B cell (primary cell): ENCODE results near the gene RAB11FIP3. TPM values are rescaled to one million over a fixed set of nuclear protein-coding genes. Genes with fewer than 3 reads are reported as not detected.

Source experiments
- ATAC-seq: fragments of 200-7000 bp; cut with Tn5 transposase; one replicate; pipeline ENCODE4 v1.10.0; 2021; ENCODE audit warnings: low read depth, mild to moderate bottlenecking, moderate number of reproducible peaks, moderate library complexity
- CTCF ChIA-PET: fragments of 350-600 bp; sonication (Branson Sonifier 250); formaldehyde crosslinking; loops from one replicate; lab custom pipeline; 2021; ENCODE audit warnings: antibody characterized with exemption, inconsistent platforms; lab: Charles Lee
- POLR2A ChIA-PET: fragments of 350-600 bp; sonication (Branson Sonifier 250); formaldehyde crosslinking; loops from one replicate; lab custom pipeline; 2021; ENCODE audit warnings: antibody characterized with exemption; lab: Charles Lee
- DNase-seq: peaks from one replicate; pipeline ENCODE4 v3.0.0; 2013
- H2AFZ ChIP-seq: 2 replicates; pipeline ENCODE4 v1.6.1; 2012; ENCODE audit warnings: mild to moderate bottlenecking, low read depth, low read length; ENCODE audit not compliant: insufficient read depth, poor library complexity, severe bottlenecking
- H3K27ac ChIP-seq, 2 donors: 1 replicate in 1 of 2; 2 replicates in 1 of 2; pipeline ENCODE4 v1.5.1; 2012 to 2013; ENCODE audit warnings: low read length in 2 of 2, mild to moderate bottlenecking in 2 of 2, moderate library complexity in 1 of 2
- H3K27me3 ChIP-seq, 4 experiments: fragments of 200-600 bp in 1 of 4; sonication (generic) in 1 of 4; replicated peaks in 1 of 4; 1 replicate in 2 of 4; 2 replicates in 2 of 4; pipeline versions ENCODE4 v1.6.1 to v1.7.0; 2013 to 2016; ENCODE audit warnings: low read length in 3 of 4, mild to moderate bottlenecking in 2 of 4, mixed read lengths in 1 of 4, moderate library complexity in 1 of 4; ENCODE audit not compliant: insufficient read depth in 4 of 4, control insufficient read depth in 3 of 4; ENCODE audit errors: control extremely low read depth in 1 of 4
- H3K36me3 ChIP-seq, 2 experiments: replicated peaks in 1 of 2; 1 replicate in 1 of 2; 2 replicates in 1 of 2; pipeline versions ENCODE4 v1.6.1 to v1.7.1; 2013; ENCODE audit warnings: low read length in 1 of 2; ENCODE audit not compliant: insufficient read depth in 2 of 2, control insufficient read depth in 1 of 2; ENCODE audit errors: control extremely low read depth in 1 of 2, extremely low read depth in 1 of 2
- H3K4me1 ChIP-seq, 2 donors: fragments of 200-600 bp in 1 of 2; sonication (generic) in 1 of 2; 1 replicate in 1 of 2; 2 replicates in 1 of 2; pipeline versions ENCODE4 v1.5.1 to v1.6.1; 2013 to 2017; ENCODE audit warnings: low read length in 2 of 2; ENCODE audit not compliant: control insufficient read depth in 2 of 2, insufficient read depth in 2 of 2
- H3K4me2 ChIP-seq: replicated peaks from 2 replicates; pipeline ENCODE3; 2012; ENCODE audit warnings: mild to moderate bottlenecking, low read depth, low read length; ENCODE audit not compliant: poor library complexity, severe bottlenecking
- H3K4me3 ChIP-seq, 5 experiments: fragments of 200-600 bp in 1 of 5; sonication (generic) in 1 of 5; 1 replicate in 3 of 5; 2 replicates in 2 of 5; pipeline versions ENCODE4 v1.5.1 to v1.7.0; 2011 to 2016; ENCODE audit warnings: low read length in 4 of 5, mild to moderate bottlenecking in 4 of 5, low read depth in 2 of 5, control low read depth in 1 of 5, moderate library complexity in 1 of 5; ENCODE audit not compliant: insufficient read depth in 1 of 5; ENCODE audit errors: control extremely low read depth in 1 of 5, extremely low read depth in 1 of 5
- H3K79me2 ChIP-seq: fragments of 200-600 bp; sonication (generic); one replicate; pipeline ENCODE4 v1.6.0; 2016; ENCODE audit warnings: low read length; ENCODE audit not compliant: control insufficient read depth, insufficient read depth
- H3K9ac ChIP-seq: fragments of 200-600 bp; sonication (generic); 2 replicates; pipeline ENCODE4 v1.6.1; 2017; ENCODE audit warnings: mild to moderate bottlenecking, low read length, moderate library complexity
- H3K9me3 ChIP-seq, 3 donors: one replicate each; pipeline versions ENCODE4 v1.6.1 to v1.7.1; 2013; ENCODE audit warnings: low read length in 2 of 3; ENCODE audit not compliant: control insufficient read depth in 2 of 3, insufficient read depth in 1 of 3; ENCODE audit errors: control extremely low read depth in 1 of 3
- H4K20me1 ChIP-seq: 2 replicates; pipeline ENCODE4 v1.6.0; 2012; ENCODE audit warnings: mild to moderate bottlenecking, low read length; ENCODE audit not compliant: insufficient read depth, control insufficient read depth, poor library complexity, severe bottlenecking
- H3K27ac Mint-ChIP-seq: one replicate; pipeline ENCODE4 v1.8.0; 2021; ENCODE audit warnings: mixed read lengths
- H3K27me3 Mint-ChIP-seq: one replicate; pipeline ENCODE4 v1.8.0; 2021; ENCODE audit warnings: mixed read lengths
- H3K4me1 Mint-ChIP-seq: one replicate; pipeline ENCODE4 v1.8.0; 2021; ENCODE audit warnings: mixed read lengths
- H3K4me3 Mint-ChIP-seq: one replicate; pipeline ENCODE4 v1.8.0; 2021; ENCODE audit warnings: mixed read lengths
- H3K9me3 Mint-ChIP-seq: one replicate; pipeline ENCODE4 v1.8.0; 2022; ENCODE audit warnings: mixed read lengths; ENCODE audit not compliant: insufficient read depth
- EZH2 ChIP-seq: IDR thresholded peaks from 2 replicates; pipeline ENCODE4 v1.6.1; 2012; ENCODE audit warnings: borderline replicate concordance, low read depth, mild to moderate bottlenecking, moderate library complexity, low read length; ENCODE audit not compliant: insufficient read depth, poor library complexity, severe bottlenecking
- WGBS: methylation state at CpG from one replicate; pipeline ENCODE4 v1.1.5; 2013; ENCODE audit warnings: missing lambda C conversion rate; ENCODE audit not compliant: insufficient coverage; 5-methylcytosine and 5-hydroxymethylcytosine counted together
- intact Hi-C: fragments of 100-400 bp; cut with micrococcal nuclease; formaldehyde crosslinking; loops from one replicate; pipeline ENCODE4 v1.10.0; 2022
- polyA plus RNA-seq: library from polyadenylated mRNA; depleted of rRNA; stranded (reverse); fragments of >200 nt; gene quantifications from 2 replicates; pipeline ENCODE4 v1.2.3, GENCODE V29; 2012
- total RNA-seq, 2 donors: library from RNA; stranded (reverse); fragments of 120-200 nt in 1 of 2; gene quantifications; 1 replicate in 1 of 2; 2 replicates in 1 of 2; pipeline versions ENCODE4 v1.2.3 to v1.2.4, GENCODE V29; 2013 to 2022
- TF ChIP-seq, protein P1 (sequence below): fragments of 200-600 bp; IDR thresholded peaks from one replicate; pipeline ENCODE4 v1.8.0; 2022; ENCODE audit warnings: antibody characterized with exemption, mild to moderate bottlenecking

RAB11FIP3 gene
- total and polyA plus RNA-seq, 2 donors (not counting 1 experiment from before 2014, with no cell fraction given), result 24.3 to 57.2 TPM

DNA sequence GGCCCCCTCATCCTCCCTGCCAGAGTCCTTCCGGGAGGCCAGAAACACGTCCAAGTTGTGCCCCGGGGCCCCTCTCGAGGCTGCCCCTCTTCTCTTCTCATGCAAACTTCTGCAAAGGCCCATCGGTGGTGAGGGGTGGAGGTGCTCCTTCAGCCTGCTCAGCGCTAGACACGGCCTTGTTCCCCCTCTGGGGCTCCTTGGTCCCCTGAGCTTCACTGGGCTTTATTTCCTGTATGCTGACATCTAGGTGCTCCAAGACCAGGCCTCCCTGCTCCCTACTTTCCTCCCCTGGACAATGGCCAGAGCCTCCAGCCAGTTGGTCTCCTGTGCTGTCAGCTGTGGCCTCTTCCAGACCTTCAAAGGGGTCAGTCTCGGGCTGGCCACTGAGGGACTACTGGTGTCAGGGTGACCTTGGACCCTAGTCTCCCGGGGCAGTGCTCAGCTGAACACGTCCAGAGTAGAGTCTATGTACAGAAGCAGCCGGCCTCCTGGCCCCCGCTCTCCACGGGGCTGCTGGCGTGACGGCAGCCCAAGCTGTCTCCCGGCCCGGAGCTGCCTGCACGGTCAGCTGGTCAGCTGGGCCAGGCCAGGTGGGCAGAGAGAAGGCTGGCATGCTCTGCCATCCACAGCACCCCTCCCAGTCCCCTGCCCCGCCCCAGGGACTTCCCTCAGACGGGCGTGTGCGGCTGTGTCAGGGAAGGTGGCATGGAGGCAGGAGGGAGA is 133.0 kb downstream of the RAB11FIP3 start:
- DNase-seq (no peak), ATAC-seq (no peak)
- 69% methylated on average over 18 of the region's 22 CpGs for WGBS
- Histone ChIP-seq H4K20me1 (no peaks in the 10 kb centered on the region), H3K4me1 (peaks cover 3 to 6% of the 10 kb centered on the region in 2 donors), H3K4me2 (no peak overlapping the region), H3K36me3 (peaks cover 0 to 2% of the 10 kb centered on the region in 2 experiments), H3K27ac (no peak overlapping the region), H3K27me3 (peaks cover 0 to 34% (median 10%) of the 10 kb centered on the region in 4 experiments), H2AFZ (no peak overlapping the region), H3K9ac (no peak overlapping the region), H3K4me3 (no peak overlapping the region), H3K79me2 (no peaks in the 10 kb centered on the region), H3K9me3 (peaks cover 0 to 7% (median 0%) of the 10 kb centered on the region in 3 donors)
- Mint-ChIP-seq H3K9me3 (no peaks in the 10 kb centered on the region), H3K4me3 (no peak overlapping the region), H3K27ac (no peak overlapping the region), H3K4me1 (peaks cover 2% of the 10 kb centered on the region), H3K27me3 (peaks cover 10% of the 10 kb centered on the region)
- ChIA-PET CTCF (no interaction called here), POLR2A (no interaction called here)
- intact Hi-C loops, result no loop called here
- TF ChIP-seq, protein P1, sequence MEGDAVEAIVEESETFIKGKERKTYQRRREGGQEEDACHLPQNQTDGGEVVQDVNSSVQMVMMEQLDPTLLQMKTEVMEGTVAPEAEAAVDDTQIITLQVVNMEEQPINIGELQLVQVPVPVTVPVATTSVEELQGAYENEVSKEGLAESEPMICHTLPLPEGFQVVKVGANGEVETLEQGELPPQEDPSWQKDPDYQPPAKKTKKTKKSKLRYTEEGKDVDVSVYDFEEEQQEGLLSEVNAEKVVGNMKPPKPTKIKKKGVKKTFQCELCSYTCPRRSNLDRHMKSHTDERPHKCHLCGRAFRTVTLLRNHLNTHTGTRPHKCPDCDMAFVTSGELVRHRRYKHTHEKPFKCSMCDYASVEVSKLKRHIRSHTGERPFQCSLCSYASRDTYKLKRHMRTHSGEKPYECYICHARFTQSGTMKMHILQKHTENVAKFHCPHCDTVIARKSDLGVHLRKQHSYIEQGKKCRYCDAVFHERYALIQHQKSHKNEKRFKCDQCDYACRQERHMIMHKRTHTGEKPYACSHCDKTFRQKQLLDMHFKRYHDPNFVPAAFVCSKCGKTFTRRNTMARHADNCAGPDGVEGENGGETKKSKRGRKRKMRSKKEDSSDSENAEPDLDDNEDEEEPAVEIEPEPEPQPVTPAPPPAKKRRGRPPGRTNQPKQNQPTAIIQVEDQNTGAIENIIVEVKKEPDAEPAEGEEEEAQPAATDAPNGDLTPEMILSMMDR, result no peak
- no peak for TF ChIP-seq EZH2

DNA sequence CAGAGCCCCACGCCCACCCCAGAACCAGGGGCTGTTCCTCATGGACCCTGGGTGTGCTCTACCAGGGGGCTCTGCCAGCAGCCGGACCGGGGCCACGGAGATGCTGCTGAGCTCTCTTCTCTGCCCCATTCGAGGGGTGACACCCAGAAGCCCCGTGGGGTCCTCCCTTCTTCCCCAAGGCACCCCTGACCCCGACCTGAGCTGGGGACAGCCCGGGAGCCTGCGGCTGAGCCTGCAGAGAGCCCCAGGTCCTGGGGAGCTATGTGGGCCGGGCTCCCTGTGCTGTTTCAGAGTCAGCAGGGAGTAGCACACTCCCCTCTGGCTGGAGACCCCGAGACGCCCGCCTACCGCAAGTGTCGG is 133.6 kb downstream of the RAB11FIP3 start:
- H3K27ac ChIP-seq, result no peak overlapping the region
- ATAC-seq (no peak), DNase-seq (no peak)
- peaks cover 0 to 7% (median 0%) of the 10 kb centered on the region in 3 donors for H3K9me3 ChIP-seq
- H3K4me3 ChIP-seq, result no peak overlapping the region
- CTCF ChIA-PET, result no interaction called here
- peaks cover 0 to 34% (median 10%) of the 10 kb centered on the region in 4 experiments for H3K27me3 ChIP-seq
- no peaks in the 10 kb centered on the region for H4K20me1 ChIP-seq
- H3K4me1 ChIP-seq, result peaks cover 3 to 6% of the 10 kb centered on the region in 2 donors
- H3K79me2 ChIP-seq, result no peaks in the 10 kb centered on the region
- POLR2A ChIA-PET, result no interaction called here
- H3K36me3 ChIP-seq, result peaks cover 0 to under 1% of the 10 kb centered on the region in 2 experiments
- no peak overlapping the region for H2AFZ ChIP-seq
- Mint-ChIP-seq H3K4me1 (peaks cover 2% of the 10 kb centered on the region), H3K4me3 (no peak overlapping the region), H3K9me3 (no peaks in the 10 kb centered on the region), H3K27ac (no peak overlapping the region), H3K27me3 (peaks cover 10% of the 10 kb centered on the region)
- no peak for TF ChIP-seq EZH2
- TF ChIP-seq, protein P1, result no peak
- WGBS, result 91% methylated on average over 15 of the region's 15 CpGs
- H3K4me2 ChIP-seq, result no peak overlapping the region
- no peak overlapping the region for H3K9ac ChIP-seq
- intact Hi-C loops, result no loop called here
